HG03378 (cell line): Measurements from ENCODE around the gene UTY.
"Not testable (repeated sequence)": the region's sequence is repeated elsewhere in the genome, so short reads cannot be mapped to it uniquely, and the experiment has no call there.

Experiments
- ATAC-seq: cut with Tn5 transposase; IDR thresholded peaks from one replicate; pipeline ENCODE4 v1.9.1; 2021; ENCODE audit warnings: mild to moderate bottlenecking, moderate library complexity; ENCODE audit not compliant: unreplicated experiment

UTY gene

GRCh38 chrY:13312966-13313365, 166.9 kb downstream of the UTY start:
- ATAC-seq, result no peak

- ATAC-seq, result no peak
Measured at GRCh38 chrY:13307959-13308358, 171.9 kb downstream of the UTY start.

DNA sequence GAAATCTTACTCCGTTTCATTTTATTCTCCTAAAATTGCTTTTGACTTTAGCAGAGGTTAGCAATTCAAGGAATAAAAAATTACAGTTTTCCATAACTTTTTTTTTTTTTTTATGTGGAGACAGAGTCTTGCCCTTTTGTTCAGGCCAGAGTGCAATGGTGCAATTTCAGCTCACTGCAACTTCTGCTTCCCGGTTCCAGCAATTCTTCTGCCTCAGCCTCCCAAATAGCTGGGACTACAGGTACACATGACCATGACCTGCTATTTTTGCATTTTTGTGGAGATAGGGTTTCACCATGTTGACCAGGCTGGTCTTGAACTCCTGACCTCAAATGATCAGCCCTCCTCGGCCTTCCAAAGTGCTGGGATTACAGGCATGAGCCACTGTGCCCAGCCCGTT, 179.0 kb downstream of the UTY start:
- ATAC-seq, result no peak

DNA sequence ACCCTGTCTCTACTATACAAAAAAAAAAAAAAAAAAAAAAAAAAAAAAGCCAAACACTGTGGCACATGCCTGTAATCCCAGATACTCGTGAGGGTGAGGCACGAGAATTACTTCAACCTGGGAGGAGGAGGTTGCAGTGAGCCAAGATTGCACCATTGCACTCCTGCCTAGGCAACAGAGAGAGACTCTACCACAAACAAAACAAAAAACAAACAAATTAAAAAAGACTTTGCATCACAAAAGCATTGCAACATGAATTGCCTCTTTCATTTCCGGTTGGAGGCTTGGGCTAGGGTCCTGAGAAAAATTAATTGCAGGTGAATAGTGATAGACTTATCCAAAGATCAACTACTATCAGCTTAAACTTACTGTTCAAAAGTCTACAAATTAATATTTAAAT, 180.4 kb downstream of the UTY start:
- ATAC-seq, result no peak

- no peak for ATAC-seq
Measured at GRCh38 chrY:13296176-13296890, 183.5 kb downstream of the UTY start.

- ATAC-seq, result no peak
Measured at GRCh38 chrY:13295026-13295425, 184.8 kb downstream of the UTY start.

DNA sequence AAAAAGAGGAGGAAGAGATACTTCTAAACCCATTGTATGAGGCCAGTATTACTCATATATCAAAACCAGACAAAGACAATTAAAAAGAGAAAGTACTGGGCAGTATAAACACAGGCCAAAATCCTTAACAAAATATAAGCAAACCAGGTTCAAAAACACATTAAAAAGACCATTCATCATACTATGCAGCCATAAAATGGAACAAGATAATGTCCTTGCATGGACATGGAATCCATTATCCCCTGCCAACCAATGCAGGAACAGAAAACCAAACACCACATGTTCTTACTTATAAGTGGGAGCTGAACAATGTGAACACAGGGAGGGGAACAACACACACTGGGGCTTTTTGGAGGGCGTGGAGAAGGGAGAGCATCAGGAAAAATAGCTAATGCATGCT, 188.6 kb downstream of the UTY start:
- ATAC-seq, result no peak

DNA sequence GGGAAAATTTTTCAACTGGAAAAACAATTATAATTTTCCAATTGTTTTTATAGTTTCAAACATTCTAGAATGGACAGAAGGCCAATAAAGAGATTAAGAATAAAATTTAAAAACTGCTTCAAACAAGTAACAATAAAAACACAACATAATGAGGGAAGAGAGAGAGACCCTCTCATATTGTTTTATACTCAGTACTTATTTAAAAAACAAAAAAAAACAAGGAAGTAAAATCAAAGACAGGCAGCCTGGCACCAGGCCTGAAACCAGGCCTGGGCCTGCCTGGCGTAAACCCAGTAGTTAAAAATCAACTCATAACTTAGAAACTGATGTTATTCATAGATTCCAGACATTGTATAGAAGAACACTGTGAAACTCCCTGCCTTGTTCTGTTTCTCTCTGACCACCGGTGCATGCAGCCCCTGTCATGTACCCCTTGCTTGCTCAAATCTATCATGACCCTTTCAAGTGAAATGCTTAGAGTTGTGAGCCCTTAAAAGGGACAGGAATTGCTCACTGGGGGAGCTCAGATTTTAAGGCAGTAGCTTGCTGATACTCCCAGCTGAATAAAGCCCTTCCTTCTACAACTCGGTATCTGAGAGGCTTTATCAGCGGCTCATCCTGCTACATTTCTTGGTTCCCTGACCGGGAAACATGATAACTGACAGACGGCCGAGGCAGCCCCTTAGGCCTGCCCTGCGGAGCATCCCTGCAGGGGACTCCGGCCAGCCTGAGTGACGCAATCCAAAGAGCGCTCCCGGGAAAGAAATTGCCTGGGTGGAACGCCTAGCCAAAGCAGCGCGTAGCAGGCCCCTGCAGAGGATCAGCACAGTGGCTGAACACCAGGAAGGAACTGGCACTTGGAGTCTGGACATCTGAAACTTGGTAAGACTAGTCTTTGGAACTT, 197.4 kb downstream of the UTY start:
- not testable (repeated sequence) for ATAC-seq

DNA sequence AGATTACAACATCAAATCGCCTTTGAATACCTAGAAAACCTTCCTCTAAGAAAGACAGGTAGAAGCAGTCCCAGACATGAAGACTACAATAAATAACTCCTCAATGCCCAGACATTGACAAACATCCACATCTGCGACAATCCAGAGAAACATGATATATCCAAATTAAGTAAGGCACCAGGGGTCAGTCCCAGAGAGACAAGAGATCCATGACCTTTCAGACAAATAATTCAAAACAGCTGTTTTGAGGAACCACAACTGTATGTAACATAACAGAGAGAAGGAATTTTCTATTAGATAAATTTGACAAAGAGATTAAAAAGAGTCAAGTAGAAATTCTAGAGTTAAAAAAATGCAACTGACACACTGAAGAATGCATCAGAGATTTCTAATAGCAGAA, 200.3 kb downstream of the UTY start:
- ATAC-seq, result no peak

DNA sequence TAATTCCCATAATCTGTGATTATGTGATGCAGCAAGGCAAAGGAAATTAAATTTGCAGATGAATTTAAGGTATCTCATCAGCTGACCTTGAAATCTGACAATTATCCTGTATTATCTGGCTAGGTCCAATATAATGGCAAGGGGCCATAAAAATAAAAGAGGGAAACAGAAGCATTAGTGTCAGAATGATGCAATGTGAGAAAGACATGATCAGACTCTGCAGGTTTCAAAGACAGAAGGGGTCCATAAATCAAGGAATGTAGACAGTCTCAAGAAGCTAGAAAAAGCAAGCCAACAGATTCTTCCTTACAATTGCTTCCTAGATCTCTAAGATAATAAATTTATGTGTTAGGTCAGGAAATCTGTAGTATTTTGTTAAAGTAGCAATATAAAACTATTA, 208.1 kb downstream of the UTY start:
- ATAC-seq, result no peak

DNA sequence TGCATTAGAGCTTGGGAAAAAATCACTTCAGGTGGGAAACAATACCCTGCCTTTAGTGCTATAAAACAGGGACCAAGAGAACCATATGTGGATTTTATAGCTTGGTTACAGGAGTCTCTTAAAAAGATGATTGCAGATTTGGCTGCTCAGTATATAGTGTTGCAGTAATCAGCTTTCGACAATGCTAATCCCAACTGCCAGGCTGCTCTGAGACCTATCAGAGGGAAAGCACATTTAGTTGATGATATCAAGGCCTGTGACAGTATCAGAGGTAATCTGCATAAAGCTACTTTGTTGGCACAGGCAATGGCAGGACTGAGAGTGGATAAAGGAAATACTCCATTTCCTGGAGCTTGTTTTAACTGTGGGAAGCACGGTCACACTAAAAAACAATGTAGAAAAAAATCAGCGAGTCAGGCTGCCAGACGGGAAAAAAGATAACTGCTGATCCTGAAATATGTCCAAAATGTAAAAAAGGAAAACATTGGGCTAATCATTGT, 225.8 kb downstream of the UTY start:
- not testable (repeated sequence) for ATAC-seq

DNA sequence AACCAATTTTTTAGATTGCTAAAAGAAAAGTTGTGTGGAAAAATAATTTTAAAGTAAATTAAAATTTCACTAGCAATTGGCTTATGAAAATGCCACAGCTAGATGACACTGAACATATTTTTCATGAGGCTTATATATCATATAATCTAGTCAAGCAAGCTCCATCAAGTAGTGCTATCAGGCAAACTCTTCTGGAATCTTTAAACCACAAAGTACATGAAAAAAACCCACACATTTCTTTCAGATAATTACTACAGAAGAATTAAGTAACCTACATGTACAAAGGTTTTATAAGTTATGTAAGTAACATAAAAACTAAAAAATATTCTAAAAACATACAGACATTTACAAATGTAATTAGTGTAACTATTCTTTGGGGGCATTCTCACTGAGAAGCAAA, 229.4 kb downstream of the UTY start:
- ATAC-seq, result no peak

DNA sequence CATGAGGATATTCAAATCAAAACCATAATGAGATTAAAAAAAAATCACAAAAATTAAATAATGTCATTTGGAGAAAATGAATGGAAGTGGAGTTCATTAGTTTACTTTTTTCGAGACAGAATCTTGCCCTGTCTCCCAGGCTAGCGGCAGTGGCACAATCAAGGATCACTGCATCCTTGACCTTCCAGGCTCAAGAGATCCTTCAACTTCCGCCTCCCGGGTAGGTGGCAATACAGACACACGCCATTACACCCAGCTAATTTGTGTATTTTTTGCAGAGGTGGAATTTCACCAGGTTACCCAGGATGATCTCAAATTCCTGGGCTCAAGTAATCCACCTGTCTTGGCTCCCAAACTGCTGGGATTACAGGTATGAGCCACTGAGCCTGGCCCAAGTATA, 236.1 kb downstream of the UTY start:
- no peak for ATAC-seq

DNA sequence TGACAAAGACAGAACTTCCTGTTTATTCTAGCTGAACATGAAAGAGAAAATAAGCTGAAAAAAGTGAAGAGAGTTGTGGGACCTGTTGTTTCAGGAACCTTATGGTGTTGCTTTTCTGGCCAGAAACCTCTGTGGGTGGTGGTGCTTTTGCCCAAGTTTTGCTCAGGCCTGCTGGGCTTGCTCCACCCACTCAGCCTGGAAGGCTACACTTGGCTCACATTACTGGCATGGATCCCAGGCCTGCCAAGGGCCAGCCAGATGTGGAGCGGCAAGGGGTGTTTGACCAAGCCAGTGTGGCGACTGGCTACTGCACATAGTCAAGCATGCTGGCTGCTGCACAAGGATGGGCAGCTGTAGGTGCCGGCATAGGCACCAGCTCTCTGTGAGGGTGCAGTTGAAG, 245.9 kb downstream of the UTY start:
- ATAC-seq, result no peak

GRCh38 chrY:13233118-13233517, 246.7 kb downstream of the UTY start:
- ATAC-seq, result no peak

DNA sequence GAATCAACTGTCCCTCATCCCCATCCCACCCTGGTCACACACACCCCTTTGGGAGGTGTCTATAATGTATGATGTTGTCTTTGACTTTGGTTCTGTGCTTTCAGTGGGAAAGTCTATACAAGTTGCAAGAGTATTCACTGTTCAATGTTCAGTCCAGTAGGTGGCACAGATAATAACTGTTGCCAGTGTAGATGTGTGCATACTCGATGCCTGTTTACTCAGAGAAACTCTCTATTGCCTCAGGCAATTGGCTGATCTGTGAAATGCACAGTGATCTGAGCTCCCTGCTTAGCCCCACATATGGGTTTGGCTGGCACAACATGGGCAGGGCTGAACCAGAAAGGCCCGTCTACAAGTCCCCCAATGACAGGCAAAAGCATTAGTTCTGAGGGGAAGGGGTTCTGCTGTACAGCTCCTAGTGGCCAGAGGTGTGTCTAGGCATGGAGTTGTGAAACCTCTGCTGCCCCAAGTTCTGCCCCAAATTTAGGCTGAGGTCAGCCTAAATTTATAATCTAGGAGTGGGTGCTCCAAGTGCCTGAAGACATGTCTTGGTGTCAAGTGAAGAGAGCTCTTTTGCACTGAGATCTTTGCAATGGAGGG, 252.4 kb downstream of the UTY start:
- ATAC-seq, result no peak

DNA sequence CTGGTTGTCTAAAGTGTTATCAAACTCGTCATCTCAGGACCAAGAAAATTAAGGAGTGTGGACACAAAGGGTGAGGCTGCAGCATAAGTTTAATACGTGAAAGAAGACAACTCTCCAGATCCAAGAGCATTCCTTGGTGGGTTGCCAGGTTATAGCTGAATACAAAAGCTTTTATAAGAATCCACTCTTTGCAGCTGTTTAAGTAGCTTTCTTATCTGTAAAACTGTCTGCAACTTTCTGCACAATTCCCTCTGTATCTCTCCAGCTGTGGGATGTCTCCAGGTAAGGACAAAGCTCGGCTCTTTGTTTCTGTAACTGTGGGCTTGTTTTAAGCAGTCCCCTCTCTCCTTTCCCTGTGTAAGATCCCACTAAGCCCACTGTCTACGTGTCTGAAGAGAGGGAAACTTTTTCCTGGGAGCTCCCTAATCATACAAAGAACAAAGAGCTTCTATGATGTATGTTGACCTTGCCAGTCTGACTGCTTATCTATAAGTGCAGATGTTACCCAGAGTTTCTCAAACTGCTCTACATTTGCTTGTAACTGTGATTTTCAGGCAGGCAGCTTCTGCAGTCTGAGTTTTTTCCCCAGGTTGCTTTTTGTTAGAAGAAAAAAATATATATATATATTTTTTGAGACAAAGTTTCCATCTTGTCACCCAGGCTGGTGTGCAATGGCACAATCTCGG, 268.7 kb downstream of the UTY start:
- no peak for ATAC-seq

DNA sequence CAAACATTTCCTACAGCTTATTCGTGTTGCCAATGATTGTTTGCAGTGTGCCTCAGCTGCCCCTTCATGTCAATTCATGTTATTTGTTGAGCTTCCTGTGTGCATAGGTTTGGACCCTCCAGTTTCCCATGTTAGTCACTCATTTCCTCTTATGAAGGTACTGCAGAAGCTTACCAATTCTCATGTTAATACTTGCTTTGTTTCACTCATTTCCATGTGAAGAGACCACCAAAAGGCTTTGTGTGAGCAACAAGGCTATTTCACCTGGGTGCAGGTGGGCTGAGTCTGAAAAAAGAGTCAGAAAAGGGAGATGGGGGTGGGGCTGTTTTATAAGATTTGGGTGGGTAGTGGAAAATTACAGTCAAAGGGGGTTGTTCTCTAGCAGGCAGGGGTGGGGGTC, 274.6 kb downstream of the UTY start:
- no peak for ATAC-seq
